ENCODE results near the gene EOGT. TPM values are rescaled to one million over a fixed set of nuclear protein-coding genes. Genes with fewer than 3 reads are reported as not detected.

Gene EOGT
- total and polyA plus RNA-seq, 2 experiments from 2014 or later: 31.6 to 47.7 TPM

DNA sequence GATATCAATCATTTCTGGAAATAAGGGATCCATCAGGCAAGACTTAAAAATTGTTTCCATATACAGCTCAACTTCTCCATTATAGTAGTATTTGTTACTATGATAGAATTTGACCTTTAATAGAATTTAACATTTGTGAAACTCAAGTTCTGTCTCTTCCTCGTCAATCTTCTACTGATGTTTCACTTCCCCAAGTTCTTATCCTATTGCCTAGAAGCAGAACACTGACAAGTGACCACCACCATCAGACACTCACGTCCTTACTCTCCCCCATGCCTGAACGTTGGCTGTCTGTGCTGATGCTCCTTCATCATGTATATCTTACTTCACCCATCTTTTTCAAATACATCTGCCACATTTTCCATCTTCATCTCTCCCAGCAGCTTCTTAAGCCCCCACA is 54.6 kb downstream of the EOGT start:
- Histone ChIP-seq H3K9ac (no peak overlapping the region), H2AFZ (no peak overlapping the region), H3K9me2 (ENCODE audit: insufficient read depth) (no peaks in the 10 kb centered on the region), H3K36me3 (ENCODE audit: low read depth) (no peaks in the 10 kb centered on the region), H3K79me2 (ENCODE audit: insufficient read depth) (no peaks in the 10 kb centered on the region), H3K27ac (no peak overlapping the region), H3F3A (ENCODE audit: insufficient read depth) (no peaks in the 10 kb centered on the region), H4K20me1 (ENCODE audit: insufficient read depth) (no peaks in the 10 kb centered on the region), H3K4me1 (ENCODE audit: insufficient read depth) (no peaks in the 10 kb centered on the region), H3K4me3 (no peak overlapping the region), H3K4me2 (ENCODE audit: unreplicated experiment) (no peak overlapping the region), H3K27me3 (replicated peaks; ENCODE audit: insufficient read depth) (peaks cover 50% of the 10 kb centered on the region), H3K9me3 (ENCODE audit: low read depth) (no peaks in the 10 kb centered on the region)
- DNase-seq: no peak
- in situ Hi-C loops (cut with MboI): no loop called here
- WGBS, 2 experiments (ENCODE audit: low coverage in 1 of 2, low lambda C conversion rate in 2 of 2, missing lambda C conversion rate in 2 of 2): 21 to 24% methylated on average over 3 of the region's 3 CpGs
- TF ChIP-seq EZH2 (IDR thresholded peaks at IDR 0.05; ENCODE audit: insufficient read depth, poor library complexity, severe bottlenecking): no peak

DNA sequence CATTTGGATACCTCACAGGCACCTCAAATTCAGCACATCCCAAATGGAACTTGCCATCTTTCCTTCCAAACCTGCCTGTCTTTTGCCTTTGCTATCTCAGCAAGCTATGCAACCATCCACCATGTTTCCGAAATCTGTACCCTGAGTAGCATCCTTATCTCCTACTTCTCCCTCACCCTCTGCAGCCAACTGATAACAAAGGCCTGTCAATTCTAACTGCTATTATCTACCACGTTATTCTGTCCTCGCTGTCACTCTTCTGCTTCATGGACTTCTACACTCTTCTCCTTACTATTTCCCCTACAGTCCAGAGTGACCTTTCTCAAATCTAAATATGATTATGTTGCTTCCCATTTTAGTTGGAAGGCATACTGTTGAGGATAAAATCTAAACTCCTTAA is 55.6 kb downstream of the EOGT start:
- WGBS, 2 experiments (ENCODE audit: low coverage in 1 of 2, low lambda C conversion rate in 2 of 2, missing lambda C conversion rate in 2 of 2): 27 to 39% methylated on average over 3 of the region's 3 CpGs
- Histone ChIP-seq H3K9me2 (ENCODE audit: insufficient read depth) (no peaks in the 10 kb centered on the region), H4K20me1 (ENCODE audit: insufficient read depth) (no peaks in the 10 kb centered on the region), H2AFZ (no peak overlapping the region), H3K36me3 (ENCODE audit: low read depth) (no peaks in the 10 kb centered on the region), H3K9me3 (ENCODE audit: low read depth) (no peaks in the 10 kb centered on the region), H3K79me2 (ENCODE audit: insufficient read depth) (no peaks in the 10 kb centered on the region), H3F3A (ENCODE audit: insufficient read depth) (no peaks in the 10 kb centered on the region), H3K4me3 (no peak overlapping the region), H3K27ac (no peak overlapping the region), H3K27me3 (replicated peaks; ENCODE audit: insufficient read depth) (peaks cover 41% of the 10 kb centered on the region), H3K4me2 (ENCODE audit: unreplicated experiment) (no peak overlapping the region), H3K4me1 (ENCODE audit: insufficient read depth) (no peaks in the 10 kb centered on the region), H3K9ac (no peak overlapping the region)
- TF ChIP-seq EZH2 (IDR thresholded peaks at IDR 0.05; ENCODE audit: insufficient read depth, poor library complexity, severe bottlenecking) (no peak), EZH2phosphoT487 (IDR thresholded peaks at IDR 0.05; ENCODE audit: insufficient read depth, low read depth) (no peak)
- in situ Hi-C loops (cut with MboI): no loop called here
- no peak for DNase-seq

DNA sequence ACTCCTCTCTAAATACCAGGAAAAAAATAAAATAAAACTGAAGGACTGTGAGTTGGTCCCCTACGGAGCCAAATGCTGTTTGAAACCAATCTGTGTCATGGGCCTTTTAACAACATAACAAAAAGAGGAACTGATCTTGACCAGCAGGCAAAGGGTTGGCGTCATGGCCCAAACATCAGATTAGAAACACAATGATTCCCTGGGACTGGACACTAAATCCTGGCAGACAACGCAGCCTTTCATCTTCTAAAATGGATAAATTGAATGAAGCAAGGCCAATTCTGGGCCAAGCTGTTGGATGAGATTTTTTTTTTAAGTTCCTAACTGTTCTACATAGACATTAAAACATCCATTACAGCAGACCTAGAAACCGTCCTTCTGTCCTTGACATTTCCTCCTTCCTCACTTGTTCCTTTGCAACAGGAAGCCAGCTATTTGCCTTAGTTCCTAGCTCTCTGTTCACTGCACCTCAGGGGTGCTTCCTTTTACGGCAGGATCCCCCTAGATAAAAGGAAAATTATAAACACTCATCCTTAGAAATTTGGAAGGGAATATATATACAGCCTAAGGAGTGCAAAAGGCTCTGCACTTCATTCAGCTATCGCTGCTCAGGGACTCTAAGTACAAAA is 59.6 kb downstream of the EOGT start:
- no peak for DNase-seq
- Histone ChIP-seq H3K4me2 (ENCODE audit: unreplicated experiment) (no peak overlapping the region), H3K9ac (no peak overlapping the region), H2AFZ (no peak overlapping the region), H3K27ac (no peak overlapping the region), H3F3A (ENCODE audit: insufficient read depth) (no peaks in the 10 kb centered on the region), H3K9me2 (ENCODE audit: insufficient read depth) (no peaks in the 10 kb centered on the region), H3K27me3 (replicated peaks; ENCODE audit: insufficient read depth) (peaks cover 28% of the 10 kb centered on the region), H3K4me3 (no peak overlapping the region), H4K20me1 (ENCODE audit: insufficient read depth) (no peaks in the 10 kb centered on the region), H3K79me2 (ENCODE audit: insufficient read depth) (no peaks in the 10 kb centered on the region), H3K36me3 (ENCODE audit: low read depth) (no peaks in the 10 kb centered on the region), H3K9me3 (ENCODE audit: low read depth) (no peaks in the 10 kb centered on the region), H3K4me1 (ENCODE audit: insufficient read depth) (no peaks in the 10 kb centered on the region)
- WGBS, 2 experiments (ENCODE audit: low coverage in 1 of 2, low lambda C conversion rate in 2 of 2, missing lambda C conversion rate in 2 of 2): 25% methylated on average over 6 of the region's 6 CpGs
- TF ChIP-seq EZH2phosphoT487 (IDR thresholded peaks at IDR 0.05; ENCODE audit: insufficient read depth, low read depth) (no peak), EZH2 (IDR thresholded peaks at IDR 0.05; ENCODE audit: insufficient read depth, poor library complexity, severe bottlenecking) (no peak)
- in situ Hi-C loops (cut with MboI): no loop called here

DNA sequence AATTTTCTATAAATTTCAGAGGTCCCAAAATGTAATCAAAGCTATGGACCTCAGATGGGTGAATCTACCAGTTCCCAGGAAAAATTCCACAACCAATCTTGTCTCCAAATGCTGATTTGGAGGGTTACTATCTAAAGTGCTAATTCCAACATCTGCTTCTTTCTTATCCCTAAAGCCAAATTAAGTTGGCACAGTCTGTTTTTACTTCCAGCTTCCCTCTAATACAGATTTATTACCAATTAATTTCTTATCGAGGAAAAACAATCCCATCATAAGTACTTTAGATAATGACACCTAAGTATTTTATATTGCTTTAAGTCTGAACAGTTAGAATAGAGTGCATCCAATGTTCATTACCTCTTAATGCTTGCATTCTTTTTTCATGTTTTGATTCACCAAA is 68.3 kb downstream of the EOGT start:
- H3K4me2 ChIP-seq (ENCODE audit: unreplicated experiment): no peak overlapping the region
- no peaks in the 10 kb centered on the region for H3F3A ChIP-seq (ENCODE audit: insufficient read depth)
- in situ Hi-C loops (cut with MboI): no loop called here
- 29 to 43% methylated on average over 1 of the region's 1 CpG for WGBS, 2 experiments (ENCODE audit: low coverage in 1 of 2, low lambda C conversion rate in 2 of 2, missing lambda C conversion rate in 2 of 2)
- no peak overlapping the region for H3K4me3 ChIP-seq
- H3K27ac ChIP-seq: no peak overlapping the region
- H3K9me2 ChIP-seq (ENCODE audit: insufficient read depth): no peaks in the 10 kb centered on the region
- TF ChIP-seq EZH2 (IDR thresholded peaks at IDR 0.05; ENCODE audit: insufficient read depth, poor library complexity, severe bottlenecking): no peak
- TF ChIP-seq EZH2phosphoT487 (IDR thresholded peaks at IDR 0.05; ENCODE audit: insufficient read depth, low read depth): no peak
- H3K79me2 ChIP-seq (ENCODE audit: insufficient read depth): no peaks in the 10 kb centered on the region
- no peak overlapping the region for H3K9ac ChIP-seq
- no peak overlapping the region for H2AFZ ChIP-seq
- no peaks in the 10 kb centered on the region for H3K36me3 ChIP-seq (ENCODE audit: low read depth)
- no peaks in the 10 kb centered on the region for H3K9me3 ChIP-seq (ENCODE audit: low read depth)
- no peaks in the 10 kb centered on the region for H3K4me1 ChIP-seq (ENCODE audit: insufficient read depth)
- no peaks in the 10 kb centered on the region for H4K20me1 ChIP-seq (ENCODE audit: insufficient read depth)
- DNase-seq: no peak
- 0 out of 2 replicates have a peak, but pooled peaks cover 8% of the 10 kb centered on the region for H3K27me3 ChIP-seq (replicated peaks; ENCODE audit: insufficient read depth)

Data from GM23248 (cell line).